ENCODE measurements around the gene GPC5. TPM values are rescaled to one million over a fixed set of nuclear protein-coding genes. Genes with fewer than 3 reads are reported as not detected.
A peak's percentile ranks its signal among the peaks of the same experiment; 100 is the strongest.

The GPC5 gene
- total and polyA plus RNA-seq, 2 of the 13 experiments (the other 11 are each of a cell fraction or from before 2014, with no cell fraction given), result 0.02 to 0.07 TPM

DNA sequence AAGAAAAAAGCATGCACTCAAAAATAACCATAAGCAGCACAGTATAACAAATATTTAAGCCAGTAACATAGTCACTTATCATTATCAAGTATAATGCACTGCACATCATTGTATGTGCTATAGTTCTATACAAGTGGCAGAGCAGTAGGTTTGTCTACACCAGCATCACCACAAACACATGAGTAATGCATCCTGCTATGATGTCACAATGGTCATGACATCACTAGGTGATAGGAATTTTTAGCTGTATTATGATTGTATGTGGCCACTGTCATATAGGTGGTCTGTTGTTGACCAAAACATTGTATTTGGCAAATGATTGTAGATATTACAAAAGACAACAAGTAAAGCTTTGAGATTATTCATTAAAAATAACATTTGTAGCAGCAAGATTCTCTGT lies 967.5 kb downstream of the GPC5 start:
- FAIRE-seq, result no peak
- in situ Hi-C loops (cut with HindIII; ENCODE audit: extremely low pct_ligation_motif_present, low pct_unique_long_range_greater_than_20kb), result no loop called here

DNA sequence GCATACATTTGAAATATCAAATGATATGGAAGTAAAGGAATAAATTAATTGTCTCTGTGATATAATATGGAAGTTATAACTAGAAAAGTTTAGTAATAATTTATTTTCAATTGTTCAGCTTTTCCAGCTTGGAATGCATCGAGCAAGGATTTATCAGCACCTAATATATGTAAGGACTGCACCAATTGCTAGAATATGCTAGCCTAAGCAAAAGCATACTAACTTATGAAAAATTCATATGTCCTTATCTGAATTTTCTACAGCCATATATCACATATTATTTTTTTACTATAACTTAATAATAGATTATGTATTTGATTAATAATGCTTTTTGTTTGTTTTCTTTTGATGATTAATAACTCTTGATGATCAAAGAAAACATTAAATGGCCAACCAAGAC lies 979.0 kb downstream of the GPC5 start:
- Histone ChIP-seq H3K9me3 (ENCODE audit: low read length) (no peaks in the 10 kb centered on the region), H3K27me3 (ENCODE audit: control insufficient read depth in 1 of 2, insufficient read depth in 2 of 2, low read length in 2 of 2) (no peaks in the 10 kb centered on the region; a peak in 1 of 5 replicates), H3K9ac (ENCODE audit: insufficient read depth, low read depth, low read length) (no peak overlapping the region), H3K4me3 (replicated peaks in 1 of 3; ENCODE audit: insufficient read depth in 1 of 3, low read depth in 2 of 3, low read length in 3 of 3) (no peak overlapping the region), H3K27ac (ENCODE audit: extremely low read length, insufficient read depth, low read length) (no peak overlapping the region), H3K4me2 (ENCODE audit: low read depth, low read length) (no peak overlapping the region), H3K4me1 (ENCODE audit: insufficient read depth, low read length) (no peaks in the 10 kb centered on the region), H3K79me2 (ENCODE audit: insufficient read depth, low read length) (no peaks in the 10 kb centered on the region), H3K36me3 (replicated peaks in 1 of 2; ENCODE audit: control insufficient read depth in 1 of 2, insufficient read depth in 2 of 2, low read length in 2 of 2) (no peaks in the 10 kb centered on the region), H4K20me1 (ENCODE audit: insufficient read depth, low read length) (no peaks in the 10 kb centered on the region), H2AFZ (ENCODE audit: low read length) (no peak overlapping the region)
- in situ Hi-C loops (cut with HindIII; ENCODE audit: extremely low pct_ligation_motif_present, low pct_unique_long_range_greater_than_20kb), result no loop called here
- ATAC-seq, result no peak
- intact Hi-C loops (cut with micrococcal nuclease; ENCODE audit: unreplicated experiment), result no loop called here
- ChIA-PET POLR2A (no interaction called here), CTCF (ENCODE audit: low intra/inter-chr PET ratio, low total read pairs) (no interaction called here)
- no TSS peak for BruUV-seq (replicated peaks)
- DNase-seq (ENCODE audit: low spot score), result no peak
- WGBS (ENCODE audit: low lambda C conversion rate), result 0% methylated on average over 1 of the region's 1 CpG
- no peak for FAIRE-seq
- TF ChIP-seq, protein P1, sequence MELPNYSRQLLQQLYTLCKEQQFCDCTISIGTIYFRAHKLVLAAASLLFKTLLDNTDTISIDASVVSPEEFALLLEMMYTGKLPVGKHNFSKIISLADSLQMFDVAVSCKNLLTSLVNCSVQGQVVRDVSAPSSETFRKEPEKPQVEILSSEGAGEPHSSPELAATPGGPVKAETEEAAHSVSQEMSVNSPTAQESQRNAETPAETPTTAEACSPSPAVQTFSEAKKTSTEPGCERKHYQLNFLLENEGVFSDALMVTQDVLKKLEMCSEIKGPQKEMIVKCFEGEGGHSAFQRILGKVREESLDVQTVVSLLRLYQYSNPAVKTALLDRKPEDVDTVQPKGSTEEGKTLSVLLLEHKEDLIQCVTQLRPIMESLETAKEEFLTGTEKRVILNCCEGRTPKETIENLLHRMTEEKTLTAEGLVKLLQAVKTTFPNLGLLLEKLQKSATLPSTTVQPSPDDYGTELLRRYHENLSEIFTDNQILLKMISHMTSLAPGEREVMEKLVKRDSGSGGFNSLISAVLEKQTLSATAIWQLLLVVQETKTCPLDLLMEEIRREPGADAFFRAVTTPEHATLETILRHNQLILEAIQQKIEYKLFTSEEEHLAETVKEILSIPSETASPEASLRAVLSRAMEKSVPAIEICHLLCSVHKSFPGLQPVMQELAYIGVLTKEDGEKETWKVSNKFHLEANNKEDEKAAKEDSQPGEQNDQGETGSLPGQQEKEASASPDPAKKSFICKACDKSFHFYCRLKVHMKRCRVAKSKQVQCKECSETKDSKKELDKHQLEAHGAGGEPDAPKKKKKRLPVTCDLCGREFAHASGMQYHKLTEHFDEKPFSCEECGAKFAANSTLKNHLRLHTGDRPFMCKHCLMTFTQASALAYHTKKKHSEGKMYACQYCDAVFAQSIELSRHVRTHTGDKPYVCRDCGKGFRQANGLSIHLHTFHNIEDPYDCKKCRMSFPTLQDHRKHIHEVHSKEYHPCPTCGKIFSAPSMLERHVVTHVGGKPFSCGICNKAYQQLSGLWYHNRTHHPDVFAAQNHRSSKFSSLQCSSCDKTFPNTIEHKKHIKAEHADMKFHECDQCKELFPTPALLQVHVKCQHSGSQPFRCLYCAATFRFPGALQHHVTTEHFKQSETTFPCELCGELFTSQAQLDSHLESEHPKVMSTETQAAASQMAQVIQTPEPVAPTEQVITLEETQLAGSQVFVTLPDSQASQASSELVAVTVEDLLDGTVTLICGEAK (IDR thresholded peaks at IDR 0.05), result no peak
- TF ChIP-seq, protein P1 (CRISPR knock-in tag; IDR thresholded peaks at IDR 0.05), result no peak
- peak in 1 of 2 experiments; percentile 64; a peak in 2 of 4 replicates for TF ChIP-seq MAFK (conservative IDR thresholded peaks at IDR 0.05 in 1 of 2, IDR thresholded peaks at IDR 0.05 in 1 of 2; ENCODE audit: low read length in 2 of 2)

More for the DNA sequence above, 967.5 kb downstream of the GPC5 start:
- H4K20me1 ChIP-seq (ENCODE audit: insufficient read depth, low read length), result no peaks in the 10 kb centered on the region
- H3K4me1 ChIP-seq (ENCODE audit: insufficient read depth, low read length), result no peaks in the 10 kb centered on the region
- H3K9me3 ChIP-seq (ENCODE audit: low read length), result no peaks in the 10 kb centered on the region
- no peak overlapping the region for H3K9ac ChIP-seq (ENCODE audit: insufficient read depth, low read depth, low read length)
- H3K27me3 ChIP-seq (ENCODE audit: control insufficient read depth in 1 of 2, insufficient read depth in 2 of 2, low read length in 2 of 2), result no peaks in the 10 kb centered on the region; a peak in 1 of 5 replicates
- TF ChIP-seq CREB1 (IDR thresholded peaks at IDR 0.05), result peak; percentile 76
- no peak for TF ChIP-seq CREB1 (CRISPR knock-in tag; IDR thresholded peaks at IDR 0.05)
- TF ChIP-seq ZNF619 (CRISPR knock-in tag; IDR thresholded peaks at IDR 0.05), result no peak
- no TSS peak for BruUV-seq (replicated peaks)
- no peaks in the 10 kb centered on the region for H3K79me2 ChIP-seq (ENCODE audit: insufficient read depth, low read length)
- H3K4me2 ChIP-seq (ENCODE audit: low read depth, low read length), result no peak overlapping the region
- no peak for ATAC-seq
- H3K4me3 ChIP-seq (replicated peaks in 1 of 3; ENCODE audit: insufficient read depth in 1 of 3, low read depth in 2 of 3, low read length in 3 of 3), result no peak overlapping the region
- no peak for DNase-seq (ENCODE audit: low spot score)
- no peaks in the 10 kb centered on the region for H3K36me3 ChIP-seq (replicated peaks in 1 of 2; ENCODE audit: control insufficient read depth in 1 of 2, insufficient read depth in 2 of 2, low read length in 2 of 2)
- ChIA-PET CTCF (ENCODE audit: low intra/inter-chr PET ratio, low total read pairs) (no interaction called here), POLR2A (no interaction called here)
- intact Hi-C loops (cut with micrococcal nuclease; ENCODE audit: unreplicated experiment), result no loop called here
- H3K27ac ChIP-seq (ENCODE audit: extremely low read length, insufficient read depth, low read length), result no peak overlapping the region
- H2AFZ ChIP-seq (ENCODE audit: low read length), result no peak overlapping the region

Data from HepG2 (cell line).